AG04450 (cell line): ENCODE measurements around the gene DNAJC15. TPM values are rescaled to one million over a fixed set of nuclear protein-coding genes. Genes with fewer than 3 reads are reported as not detected.
"Not testable (repeated sequence)": the region's sequence is repeated elsewhere in the genome, so short reads cannot be mapped to it uniquely, and the experiment has no call there.

Experiments used
- CTCF ChIA-PET: fragments of 300-600, 350-600 bp; formaldehyde crosslinking; extraction: SDS; loops from one replicate; lab custom pipeline; 2022; ENCODE audit warnings: antibody characterized with exemption, inconsistent platforms; lab: Charles Lee
- POLR2A ChIA-PET: fragments of 350-600 bp; formaldehyde crosslinking; extraction: SDS; loops from one replicate; lab custom pipeline; 2021; ENCODE audit warnings: antibody characterized with exemption, inconsistent platforms; lab: Yijun Ruan, JAX
- DNase-seq: peaks from one replicate; pipeline ENCODE4 v3.0.0-alpha.2; 2011; ENCODE audit warnings: low read depth, low spot score
- H3K27ac ChIP-seq: one replicate; pipeline ENCODE4 v1.5.1; 2012; ENCODE audit warnings: low read depth, low read length, control low read depth
- H3K27me3 ChIP-seq: one replicate; pipeline ENCODE4 v1.6.0; 2012; ENCODE audit warnings: low read length; ENCODE audit not compliant: control insufficient read depth, insufficient read depth
- H3K4me3 ChIP-seq: 2 replicates; pipeline ENCODE4 v1.5.1; 2011; ENCODE audit warnings: mild to moderate bottlenecking, low read depth, low read length, control low read depth
- H3K9me3 ChIP-seq: 2 replicates; pipeline ENCODE4 v1.5.1; 2012; ENCODE audit warnings: low read length; ENCODE audit not compliant: control insufficient read depth, insufficient read depth
- polyA plus RNA-seq: library from polyadenylated mRNA; depleted of rRNA; stranded (reverse); fragments of >200 nt; gene quantifications from 2 replicates; pipeline ENCODE4 v1.2.3, GENCODE V29; 2011
- TF ChIP-seq, protein P1 (sequence below): IDR thresholded peaks from 2 replicates; pipeline ENCODE4 v1.5.1; 2011; ENCODE audit warnings: low read depth, low read length, control low read depth, inconsistent platforms

DNAJC15 gene
- polyA plus RNA-seq, 1 experiment = 48.6 TPM

DNA sequence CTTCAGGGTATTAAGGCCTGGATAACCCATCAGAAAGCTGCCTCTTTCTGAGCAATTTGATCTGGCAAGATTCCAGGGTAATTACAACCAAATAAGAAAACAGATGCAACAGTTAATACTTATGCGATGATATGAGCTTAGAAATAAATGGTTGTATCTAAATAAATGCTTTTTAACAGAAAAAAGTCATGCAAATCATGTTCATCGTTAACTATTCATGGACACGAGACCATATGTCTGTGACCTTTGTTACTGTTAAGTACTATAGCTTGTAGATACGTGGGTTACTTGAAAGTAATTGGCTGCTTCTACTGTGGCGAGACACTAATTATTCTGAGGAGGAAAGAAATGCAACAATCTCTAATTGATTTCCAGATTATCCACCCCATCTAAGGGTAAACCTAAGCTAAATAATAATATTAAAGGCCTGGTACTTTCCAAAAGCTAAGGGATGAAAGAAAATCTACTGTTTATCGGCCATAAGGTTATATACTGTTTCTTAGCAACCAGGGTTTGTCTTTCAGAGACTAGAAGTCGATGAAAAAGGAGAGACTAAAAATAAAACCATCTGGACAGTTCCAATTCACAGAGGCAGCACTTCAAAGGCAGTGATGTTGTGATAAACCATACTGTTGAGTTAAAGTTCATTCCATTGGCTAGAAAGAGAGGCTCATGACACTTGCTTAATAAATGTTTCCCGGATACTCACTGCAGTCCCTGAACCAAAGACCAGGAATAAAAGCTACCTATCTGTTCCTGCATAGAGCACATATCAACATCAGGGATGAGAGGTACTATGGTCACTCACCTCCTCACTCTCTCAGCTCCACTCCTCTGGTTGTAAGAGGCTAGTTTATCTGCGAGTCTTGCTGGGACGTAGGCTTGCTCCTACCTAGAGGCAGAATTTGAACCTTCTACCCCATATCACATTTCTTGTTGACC lies 32.8 kb upstream of the DNAJC15 start:
- H3K4me3 ChIP-seq = peak overlapping the region; percentile 12; the same call in 1 of the 2 replicates
- CTCF ChIA-PET = interaction anchor here (0.7 to 1.4 kb wide), 4 partner anchors 21 to 395 kb away, joined by 5 to 11 read pairs (median 6); no protein-coding TSS in a partner anchor
- no peaks in the 10 kb centered on the region for H3K27me3 ChIP-seq
- H3K27ac ChIP-seq = peak overlapping the region; percentile 62
- no peak for DNase-seq
- TF ChIP-seq, protein P1, sequence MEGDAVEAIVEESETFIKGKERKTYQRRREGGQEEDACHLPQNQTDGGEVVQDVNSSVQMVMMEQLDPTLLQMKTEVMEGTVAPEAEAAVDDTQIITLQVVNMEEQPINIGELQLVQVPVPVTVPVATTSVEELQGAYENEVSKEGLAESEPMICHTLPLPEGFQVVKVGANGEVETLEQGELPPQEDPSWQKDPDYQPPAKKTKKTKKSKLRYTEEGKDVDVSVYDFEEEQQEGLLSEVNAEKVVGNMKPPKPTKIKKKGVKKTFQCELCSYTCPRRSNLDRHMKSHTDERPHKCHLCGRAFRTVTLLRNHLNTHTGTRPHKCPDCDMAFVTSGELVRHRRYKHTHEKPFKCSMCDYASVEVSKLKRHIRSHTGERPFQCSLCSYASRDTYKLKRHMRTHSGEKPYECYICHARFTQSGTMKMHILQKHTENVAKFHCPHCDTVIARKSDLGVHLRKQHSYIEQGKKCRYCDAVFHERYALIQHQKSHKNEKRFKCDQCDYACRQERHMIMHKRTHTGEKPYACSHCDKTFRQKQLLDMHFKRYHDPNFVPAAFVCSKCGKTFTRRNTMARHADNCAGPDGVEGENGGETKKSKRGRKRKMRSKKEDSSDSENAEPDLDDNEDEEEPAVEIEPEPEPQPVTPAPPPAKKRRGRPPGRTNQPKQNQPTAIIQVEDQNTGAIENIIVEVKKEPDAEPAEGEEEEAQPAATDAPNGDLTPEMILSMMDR = no peak
- POLR2A ChIA-PET = no interaction called here
- H3K9me3 ChIP-seq = no peaks in the 10 kb centered on the region

DNA sequence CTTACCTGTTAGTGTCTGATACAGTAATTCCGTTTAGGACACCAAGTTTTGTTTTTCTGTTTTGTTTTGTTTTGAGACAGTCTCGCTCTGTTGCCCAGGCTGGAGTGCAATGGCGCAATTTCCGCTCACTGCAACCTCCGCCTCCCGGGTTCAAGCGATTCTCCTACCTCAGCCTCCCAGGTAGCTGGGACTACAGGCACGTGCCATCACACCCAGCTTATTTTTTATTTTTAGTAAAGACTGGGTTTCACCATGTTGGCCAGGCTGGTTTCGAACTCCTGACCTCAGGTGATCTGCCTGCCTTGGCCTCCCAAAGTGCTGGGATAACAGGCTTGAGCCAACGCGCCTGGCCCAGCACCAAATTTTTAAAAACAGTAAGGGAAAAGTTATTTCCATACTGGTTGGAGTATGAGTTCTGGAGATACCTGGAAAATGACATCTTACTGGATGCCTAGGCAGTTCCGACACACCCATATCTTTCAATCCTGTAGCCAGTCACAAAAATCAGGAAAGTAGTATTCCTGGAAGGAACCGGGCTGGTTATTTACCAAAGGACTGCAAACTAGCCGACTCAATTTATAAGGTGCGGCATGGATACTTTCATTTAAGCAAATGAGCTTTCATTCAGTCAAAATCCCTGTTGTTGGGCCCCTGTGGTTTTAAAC lies 32.0 kb upstream of the DNAJC15 start:
- POLR2A ChIA-PET, H3K27me3 ChIP-seq, DNase-seq, H3K9me3 ChIP-seq: not testable (repeated sequence)
- CTCF ChIA-PET = interaction anchor here (0.6 to 2.5 kb wide), 4 partner anchors 22 to 799 kb away, joined by 3 to 17 read pairs (median 8); no protein-coding TSS in a partner anchor
- Histone ChIP-seq H3K27ac (peak overlapping the region; percentile 62), H3K4me3 (peak overlapping the region; percentile 59)

DNA sequence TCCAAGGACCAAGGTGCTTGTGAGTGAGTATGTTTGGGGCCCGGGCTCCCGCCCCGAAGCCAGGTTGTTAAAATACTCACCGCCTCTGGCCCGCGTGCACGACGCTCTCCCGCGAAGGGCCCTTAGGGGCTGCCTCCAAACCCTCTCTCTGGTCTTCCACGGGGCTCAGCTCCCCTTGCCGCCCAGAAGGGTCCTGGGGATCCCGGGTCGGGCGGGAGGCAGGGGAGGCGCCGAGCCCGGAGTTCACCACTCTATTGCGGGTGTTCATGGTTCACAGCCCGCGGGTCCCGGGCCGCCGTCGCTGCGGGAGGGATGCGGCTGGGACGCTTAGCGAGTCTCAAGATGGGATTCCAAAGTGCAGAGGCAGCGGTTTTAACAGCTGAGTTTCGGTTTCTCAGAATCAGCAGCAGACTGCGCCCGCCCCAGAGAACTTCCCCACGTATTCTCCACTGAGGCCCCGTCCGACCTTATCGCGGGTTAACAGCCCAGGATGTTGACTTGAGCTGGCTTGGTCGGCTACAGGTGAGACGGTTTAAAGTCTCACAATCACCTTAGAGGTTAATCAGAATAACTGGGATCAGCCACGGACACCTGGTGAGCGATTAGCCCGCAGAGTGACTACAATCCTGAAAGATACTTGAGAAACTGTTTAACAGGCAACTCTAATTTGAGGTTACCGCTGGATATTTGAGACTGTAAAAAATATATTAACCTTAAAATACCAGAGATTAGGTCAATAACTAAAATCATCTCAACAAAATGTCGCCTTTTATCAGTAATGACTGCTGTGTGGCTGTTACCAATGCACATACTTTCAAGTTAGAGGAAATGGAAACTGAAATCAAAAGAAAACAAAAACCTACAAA lies 31.3 kb upstream of the DNAJC15 start, which contains the start of gene EPSTI1:
EPSTI1 (minus strand) TSS at position 344 of the 866 bp plus-strand sequence; CDS start at position 268, 76 bp downstream.
- H3K27me3 ChIP-seq = no peaks in the 10 kb centered on the region
- no peak for DNase-seq
- CTCF ChIA-PET = interaction anchor here (0.6 to 2.5 kb wide), 4 partner anchors 21 to 799 kb away, joined by 3 to 17 read pairs (median 4); no protein-coding TSS in a partner anchor
- peak within 1 kb of the TSS; percentile 66 for H3K27ac ChIP-seq
- H3K9me3 ChIP-seq = no peaks in the 10 kb centered on the region
- POLR2A ChIA-PET = no interaction called here
- TF ChIP-seq, protein P1 = no peak
- peak within 1 kb of the TSS; percentile 59 for H3K4me3 ChIP-seq

DNA sequence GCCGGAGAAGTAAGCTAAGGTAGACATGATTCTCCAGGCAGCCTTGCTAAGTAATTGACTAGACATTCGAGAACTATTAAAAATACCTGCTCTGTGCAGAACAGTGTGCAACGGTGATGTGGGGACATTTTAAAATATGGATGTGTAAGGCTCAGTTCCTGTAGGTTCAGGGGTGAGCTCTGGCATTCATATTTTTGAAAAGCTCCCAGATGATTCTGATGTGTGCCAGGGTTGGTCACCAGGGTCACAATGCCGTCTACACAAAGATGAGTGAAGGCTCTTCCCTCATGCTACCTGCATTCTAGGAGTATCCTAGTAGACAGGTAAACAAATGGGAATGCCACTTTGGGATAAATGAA lies 30.6 kb upstream of the DNAJC15 start:
- CTCF ChIA-PET = interaction anchor here (1.1 to 2.5 kb wide), 3 partner anchors 22 to 29 kb away, joined by 3 to 17 read pairs (median 3); no protein-coding TSS in a partner anchor

More for the DNA sequence above, 30.6 kb upstream of the DNAJC15 start:
- Histone ChIP-seq H3K9me3 (no peaks in the 10 kb centered on the region), H3K27ac (no peak overlapping the region), H3K27me3 (no peaks in the 10 kb centered on the region), H3K4me3 (no peak overlapping the region)
- DNase-seq = no peak
- POLR2A ChIA-PET = no interaction called here
- TF ChIP-seq, protein P1 = no peak
